ENCODE data around the gene CLPSL1.
A peak's percentile ranks its signal among the peaks of the same experiment; 100 is the strongest.

The CLPSL1 gene

DNA sequence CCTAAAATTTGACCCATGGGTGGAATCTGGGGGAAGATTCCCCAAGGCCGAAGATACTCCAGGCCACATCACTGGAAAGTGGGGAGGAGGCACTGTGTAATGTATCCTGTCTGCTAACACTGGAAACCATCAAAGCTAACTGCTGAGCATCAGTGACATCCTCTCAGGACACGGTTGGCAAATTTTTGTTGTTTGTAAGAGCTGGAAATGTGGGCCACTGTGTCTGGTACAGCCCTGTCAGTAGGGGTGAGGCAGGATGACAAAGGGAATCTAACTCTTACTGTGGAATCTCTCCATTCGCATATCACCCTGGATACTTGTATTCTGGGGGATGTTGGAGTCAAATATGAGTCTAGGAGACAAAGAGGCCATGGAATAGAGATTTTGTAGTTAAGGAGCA lies 21.4 kb upstream of the CLPSL1 start:
- DNase-seq (ENCODE audit: low spot score) = no peak

DNA sequence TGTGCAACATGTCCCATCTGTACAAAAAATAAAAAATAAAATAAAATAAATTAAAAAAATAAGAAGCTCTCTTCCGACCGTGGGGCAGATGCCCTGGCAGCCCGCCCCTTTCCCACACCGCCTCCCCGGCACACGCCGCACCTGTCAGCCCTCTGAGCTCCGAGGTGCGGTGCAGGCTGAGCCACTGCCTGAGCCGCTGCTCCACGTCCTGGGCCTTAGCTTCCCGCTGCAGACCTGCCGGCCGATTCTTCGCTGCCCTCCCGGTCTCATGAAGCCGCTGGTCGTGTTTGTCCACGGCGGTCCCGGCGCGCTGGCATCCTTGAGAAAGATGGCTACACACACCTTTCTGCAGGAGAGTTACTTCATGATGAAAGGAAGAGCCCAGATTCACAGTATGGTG lies 15.1 kb upstream of the CLPSL1 start:
- DNase-seq (ENCODE audit: low spot score) = no peak

DNA sequence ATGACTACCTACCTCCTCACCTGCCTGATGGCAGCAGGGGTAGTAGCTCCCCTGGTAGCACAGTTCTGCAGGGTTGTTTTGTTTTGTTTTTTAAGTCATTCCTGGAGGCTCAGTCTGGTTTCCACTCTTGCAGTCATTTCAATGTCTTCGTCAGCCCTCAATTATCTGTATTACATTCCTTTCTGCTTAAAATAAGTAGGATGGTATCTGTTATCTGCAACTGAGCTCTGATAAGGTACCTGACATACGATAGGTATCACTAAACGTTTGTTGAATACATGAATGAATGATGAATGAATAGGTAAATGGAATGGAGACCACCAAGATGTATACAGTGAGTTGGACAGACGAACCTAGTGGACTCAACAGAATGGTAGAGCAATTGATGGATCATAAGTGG lies 11.6 kb upstream of the CLPSL1 start:
- DNase-seq (ENCODE audit: low spot score) = no peak

DNA sequence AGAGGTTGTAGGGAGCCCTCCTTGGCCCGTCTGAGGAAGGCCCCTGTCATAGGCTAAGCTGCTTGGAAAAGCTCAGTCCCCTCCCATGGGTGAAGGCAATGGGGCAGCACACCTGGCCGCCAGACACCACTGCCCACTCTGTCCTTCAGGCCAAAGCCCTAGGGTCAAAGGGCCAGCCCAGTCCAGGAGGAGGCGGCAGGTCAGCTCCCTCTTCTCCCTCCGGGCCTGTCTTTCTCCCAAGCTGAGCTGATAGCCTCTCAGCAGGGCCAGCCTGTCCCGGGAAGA lies 9.5 kb upstream of the CLPSL1 start:
- DNase-seq (ENCODE audit: low spot score) = no peak

DNA sequence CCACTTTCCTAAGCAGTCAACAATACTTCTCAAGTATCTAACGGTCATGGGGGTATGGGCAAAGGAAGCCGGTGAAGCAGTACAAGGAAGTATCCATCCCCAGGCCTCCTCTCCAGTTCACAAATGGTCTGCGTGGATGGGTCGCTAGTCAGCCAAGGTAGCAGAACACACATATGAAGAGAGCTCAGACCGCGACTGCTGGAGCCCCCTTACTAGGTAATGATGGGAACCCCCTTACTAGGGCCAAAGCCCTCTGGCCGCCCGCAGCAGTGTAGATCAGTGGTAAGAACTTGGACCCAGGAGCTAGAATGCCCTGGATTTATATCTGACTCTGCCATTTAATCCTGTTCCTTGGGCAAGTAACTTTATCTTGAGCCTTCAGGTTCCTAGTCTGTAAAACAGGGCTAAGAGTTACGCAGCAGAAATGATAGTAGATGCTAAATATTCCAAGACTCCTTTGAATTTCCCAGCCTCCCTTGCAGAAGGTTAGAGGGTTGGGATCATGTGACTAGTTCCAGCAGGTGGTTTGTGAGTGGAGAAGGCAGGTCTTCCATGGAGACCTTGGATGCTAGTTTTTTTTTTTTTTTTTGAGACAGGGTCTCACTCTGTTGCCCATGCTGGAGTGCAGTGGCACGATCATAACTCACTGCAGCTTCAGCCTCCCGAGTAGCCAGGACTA lies 6.6 kb upstream of the CLPSL1 start:
- DNase-seq (ENCODE audit: low spot score) = no peak

DNA sequence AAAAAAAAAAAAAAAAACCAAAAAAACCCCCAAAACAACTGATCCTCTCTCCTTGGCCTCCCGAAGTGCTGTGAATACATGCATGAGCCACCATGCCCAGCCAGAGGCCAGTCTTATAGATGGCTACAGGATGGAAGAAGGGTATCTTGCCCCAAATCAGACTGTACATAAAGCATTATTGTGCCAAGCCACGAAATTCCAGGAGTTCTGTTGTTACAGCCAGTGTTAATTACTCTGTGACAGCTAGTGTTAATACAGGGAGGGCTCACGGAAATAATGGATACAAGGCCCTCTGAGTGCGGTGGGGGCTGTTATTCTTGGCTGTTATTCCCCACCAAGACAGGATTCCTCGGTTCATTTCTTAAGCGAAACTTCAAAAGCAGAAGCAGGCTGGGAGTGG lies 5.8 kb upstream of the CLPSL1 start:
- DNase-seq (ENCODE audit: low spot score) = no peak

DNA sequence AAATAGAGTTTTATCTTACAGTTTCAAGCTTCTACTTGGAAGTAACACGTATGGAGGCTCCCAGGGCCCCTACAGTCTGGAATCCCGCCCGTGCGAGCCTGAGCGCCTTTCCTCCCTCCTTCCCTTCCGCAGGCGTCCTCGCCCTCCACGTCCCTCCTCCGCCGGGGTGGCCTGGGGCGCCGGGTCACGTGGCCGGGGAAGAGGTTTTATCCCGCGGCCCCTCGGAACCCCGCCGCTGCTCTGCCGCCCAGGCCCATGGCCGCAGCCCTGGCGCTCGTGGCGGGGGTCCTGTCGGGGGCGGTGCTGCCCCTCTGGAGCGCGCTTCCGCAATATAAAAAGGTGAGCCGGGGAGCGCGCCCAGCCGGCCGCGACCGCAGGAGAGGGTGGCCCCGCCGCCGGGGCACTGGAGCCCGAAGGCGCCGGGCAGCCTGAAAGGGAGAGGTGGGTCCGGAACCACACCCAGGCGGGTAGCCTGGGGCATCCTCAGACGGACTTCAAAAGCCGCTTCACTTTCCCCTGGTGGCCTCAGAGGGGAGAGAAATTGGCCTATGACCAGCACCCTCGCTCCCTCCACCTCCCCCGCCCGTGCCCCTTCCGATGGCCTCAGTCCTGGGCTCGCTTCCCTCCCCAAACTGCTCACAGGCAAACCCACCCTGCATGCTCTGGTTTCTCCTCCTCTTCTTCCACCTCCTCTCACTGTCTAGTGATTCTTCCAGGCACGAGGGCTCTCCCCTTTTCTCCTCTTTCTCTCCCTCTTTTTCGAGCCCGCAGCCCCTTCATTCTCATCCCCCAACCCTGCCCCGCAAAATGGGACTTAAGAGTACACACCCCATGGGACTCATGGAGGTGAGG lies 4.2 kb upstream of the CLPSL1 start, which contains the start of gene CLPSL2:
Gene CLPSL2, plus strand, starts transcription at position 235 of the 852 bp plus-strand sequence. Its CDS starts 21 bp downstream, at position 256.
- DNase-seq (ENCODE audit: low spot score) = peak; percentile 71

DNA sequence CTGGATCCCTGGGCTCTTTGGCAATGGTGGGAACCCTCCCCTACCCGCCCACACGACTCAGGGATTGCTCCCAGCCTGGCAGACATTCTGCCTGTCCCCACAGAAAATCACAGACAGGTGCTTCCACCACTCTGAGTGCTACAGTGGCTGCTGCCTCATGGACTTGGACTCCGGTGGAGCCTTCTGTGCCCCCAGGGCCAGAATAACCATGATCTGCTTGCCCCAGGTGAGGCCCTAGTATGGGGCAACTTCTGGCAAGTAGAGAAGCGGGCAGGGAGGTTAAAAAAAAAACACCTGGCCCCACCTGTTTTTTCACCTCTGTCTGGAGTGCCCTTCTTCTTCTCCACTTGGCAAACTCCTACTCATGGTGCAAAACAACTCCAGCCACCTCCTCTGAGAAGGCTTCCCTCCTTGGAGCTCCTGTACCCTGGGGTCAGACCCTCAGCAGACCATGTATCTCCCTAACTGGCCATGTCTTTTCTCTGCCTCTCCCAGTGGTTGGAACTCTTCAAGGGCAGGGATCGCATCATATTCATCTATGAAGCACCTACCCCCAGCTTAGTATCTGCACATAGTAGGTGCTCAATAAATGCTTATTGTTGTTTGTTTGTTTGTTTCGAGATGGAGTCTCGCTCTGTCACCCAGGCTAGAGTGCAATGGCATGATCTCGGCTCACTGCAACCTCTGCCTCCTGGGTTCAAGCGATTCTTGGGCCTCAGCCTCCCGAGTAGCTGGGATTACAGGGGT lies 3.3 kb upstream of the CLPSL1 start:
- DNase-seq (ENCODE audit: low spot score) = no peak

DNA sequence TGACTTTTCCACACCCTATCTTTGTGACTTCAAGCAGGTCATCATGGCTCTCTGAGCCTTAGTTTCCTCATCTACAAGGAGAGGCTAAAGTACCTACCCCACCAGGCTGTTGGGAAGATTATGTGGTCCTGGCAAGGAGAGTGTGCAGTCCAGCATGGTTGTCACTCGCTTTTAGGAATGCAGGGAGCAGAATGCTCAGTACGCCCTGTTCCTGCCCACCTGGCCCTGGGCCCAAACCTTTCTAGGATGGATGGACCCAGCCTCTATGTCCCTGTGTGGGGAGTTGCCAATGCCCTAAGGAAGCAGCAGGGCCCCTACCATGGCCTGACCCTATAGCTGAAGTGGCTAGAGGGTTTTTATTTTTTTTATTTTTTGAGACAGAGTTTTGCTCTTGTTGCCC lies 2.4 kb upstream of the CLPSL1 start:
- no peak for DNase-seq (ENCODE audit: low spot score)

DNA sequence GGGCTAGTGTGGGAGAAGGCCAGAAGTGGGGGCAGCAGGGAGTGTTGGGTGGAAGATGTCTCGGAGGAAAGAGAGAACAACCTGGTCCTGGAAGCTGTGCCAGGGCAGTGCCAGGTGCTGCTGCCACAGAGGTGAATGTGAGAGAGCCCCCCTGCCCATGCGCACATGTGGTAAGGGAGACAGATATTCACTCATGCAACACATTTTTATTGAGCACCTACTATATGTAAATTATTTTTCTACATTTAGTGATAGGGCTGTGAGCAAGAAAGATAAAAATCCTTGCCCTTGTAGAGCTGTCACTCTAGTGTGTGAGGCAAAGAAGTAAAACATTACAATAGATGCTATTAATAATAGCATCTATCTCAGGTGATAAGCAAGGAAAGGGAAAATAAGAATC lies 471 bp downstream of the CLPSL1 start:
- no peak for DNase-seq (ENCODE audit: low spot score)

DNA sequence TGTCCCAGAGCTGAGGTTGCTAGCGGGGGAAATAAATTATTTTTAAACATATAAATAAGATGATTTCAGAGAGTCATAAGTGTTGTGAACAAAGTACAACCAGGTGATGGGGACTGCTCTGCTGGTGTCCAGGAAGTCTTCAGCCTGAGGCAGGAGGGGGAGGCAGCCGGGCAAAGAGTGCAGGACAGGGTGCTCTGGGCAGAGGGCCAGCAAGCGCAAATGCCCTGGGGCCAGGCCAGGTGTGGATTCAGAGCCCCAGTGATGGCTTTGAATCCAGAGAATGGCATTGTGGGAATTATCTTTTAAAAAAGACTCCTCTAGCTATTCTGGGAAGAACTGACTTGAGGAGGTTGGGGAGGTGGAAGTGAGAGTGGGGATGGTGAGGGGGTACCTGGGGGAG lies 1.6 kb downstream of the CLPSL1 start:
- DNase-seq (ENCODE audit: low spot score) = no peak

DNA sequence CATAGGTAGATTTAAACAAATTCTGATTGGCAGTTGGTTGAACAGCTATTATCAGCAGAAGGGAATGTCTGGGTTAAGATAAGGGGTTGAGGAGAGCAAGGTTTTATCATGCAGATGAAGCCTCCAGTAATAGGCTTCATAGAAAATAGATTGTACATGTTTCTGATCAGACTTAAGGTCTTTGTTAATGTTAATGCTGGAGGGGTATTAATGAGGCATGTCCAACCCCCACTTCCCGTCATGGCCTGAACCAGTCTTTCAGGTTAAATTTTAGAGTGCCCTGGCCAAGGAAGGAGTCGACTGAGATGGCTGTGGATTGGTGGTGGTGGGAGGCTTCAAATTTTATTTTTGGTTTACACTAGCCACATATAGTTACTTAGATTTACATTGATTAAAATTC lies 3.4 kb downstream of the CLPSL1 start:
- DNase-seq (ENCODE audit: low spot score) = no peak

DNA sequence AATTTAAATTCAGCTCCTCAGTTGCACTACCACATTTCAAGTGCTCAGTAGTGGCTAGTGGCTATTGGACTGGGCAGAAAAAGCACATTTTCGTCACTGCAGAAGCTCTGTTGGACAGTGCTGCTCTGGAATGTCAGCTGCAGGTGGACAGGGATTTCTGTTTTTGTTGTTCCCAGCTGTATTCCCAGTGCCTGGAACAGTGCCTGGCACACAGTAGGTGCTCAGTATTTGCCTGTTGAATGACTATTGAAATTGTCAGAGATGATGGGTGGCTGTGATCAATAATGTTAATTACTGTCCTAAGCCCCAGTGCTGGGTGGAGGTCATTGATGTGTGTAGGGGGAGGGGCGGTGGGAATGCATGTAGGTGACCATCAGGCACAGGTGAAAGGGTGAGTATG lies 5.5 kb downstream of the CLPSL1 start:
- DNase-seq (ENCODE audit: low spot score) = no peak

DNA sequence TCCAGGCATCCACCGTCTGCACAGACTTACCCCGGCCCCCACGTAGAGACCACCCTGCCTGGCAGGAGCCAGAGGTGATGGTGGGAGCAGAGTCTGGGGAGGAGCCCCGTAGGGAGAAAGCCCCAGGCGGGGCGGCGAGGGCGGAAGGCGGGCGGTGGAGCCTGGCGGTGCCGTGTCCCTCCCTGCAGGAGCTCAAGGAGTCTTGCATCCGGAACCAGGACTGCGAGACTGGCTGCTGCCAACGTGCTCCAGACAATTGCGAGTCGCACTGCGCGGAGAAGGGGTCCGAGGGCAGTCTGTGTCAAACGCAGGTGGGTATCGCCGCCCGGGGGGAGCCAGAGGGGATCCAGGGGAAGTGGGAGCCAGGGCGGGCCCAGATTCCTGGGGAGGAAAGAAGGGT lies 6.0 kb downstream of the CLPSL1 start:
- no peak for DNase-seq (ENCODE audit: low spot score)

DNA sequence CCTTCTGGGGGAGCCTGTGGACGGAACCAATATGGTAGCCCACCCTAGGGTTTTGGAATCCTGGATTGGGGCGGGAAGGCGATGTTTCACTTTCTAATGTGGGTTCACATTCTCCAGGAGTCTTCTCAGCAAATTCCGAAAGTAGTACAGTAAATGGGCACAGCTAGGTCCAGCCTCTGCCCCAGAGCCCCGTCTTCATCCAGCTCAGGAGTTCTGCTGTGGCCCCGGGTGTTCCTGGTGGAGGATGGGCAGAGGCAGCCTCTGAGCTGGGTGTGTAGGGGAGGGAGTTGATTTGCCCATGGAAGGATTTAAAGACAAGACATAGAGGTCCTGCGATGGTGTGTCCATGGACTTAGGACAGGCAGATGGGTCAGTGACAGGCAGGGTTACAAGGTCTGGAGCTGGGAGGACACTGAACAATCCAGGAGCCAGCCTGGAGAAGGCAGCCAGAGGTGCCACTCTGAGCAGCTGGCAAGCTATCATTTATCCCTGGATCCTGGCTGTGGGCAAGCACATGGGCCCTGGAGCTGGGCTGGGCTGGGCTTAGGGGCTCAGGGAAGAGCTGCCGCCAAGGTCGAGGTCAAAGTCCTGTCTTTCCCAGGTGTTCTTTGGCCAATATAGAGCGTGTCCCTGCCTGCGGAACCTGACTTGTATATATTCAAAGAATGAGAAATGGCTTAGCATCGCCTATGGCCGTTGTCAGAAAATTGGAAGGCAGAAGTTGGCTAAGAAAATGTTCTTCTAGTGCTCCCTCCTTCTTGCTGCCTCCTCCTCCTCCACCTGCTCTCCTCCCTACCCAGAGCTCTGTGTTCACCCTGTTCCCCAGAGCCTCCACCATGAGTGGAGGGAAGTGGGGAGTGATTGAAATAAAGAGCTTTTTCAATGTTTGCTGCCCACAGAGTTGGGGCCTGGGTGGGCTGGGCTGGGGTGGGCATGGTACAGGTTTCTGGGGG lies 6.7 kb downstream of the CLPSL1 start:
- no peak for DNase-seq (ENCODE audit: low spot score)

DNA sequence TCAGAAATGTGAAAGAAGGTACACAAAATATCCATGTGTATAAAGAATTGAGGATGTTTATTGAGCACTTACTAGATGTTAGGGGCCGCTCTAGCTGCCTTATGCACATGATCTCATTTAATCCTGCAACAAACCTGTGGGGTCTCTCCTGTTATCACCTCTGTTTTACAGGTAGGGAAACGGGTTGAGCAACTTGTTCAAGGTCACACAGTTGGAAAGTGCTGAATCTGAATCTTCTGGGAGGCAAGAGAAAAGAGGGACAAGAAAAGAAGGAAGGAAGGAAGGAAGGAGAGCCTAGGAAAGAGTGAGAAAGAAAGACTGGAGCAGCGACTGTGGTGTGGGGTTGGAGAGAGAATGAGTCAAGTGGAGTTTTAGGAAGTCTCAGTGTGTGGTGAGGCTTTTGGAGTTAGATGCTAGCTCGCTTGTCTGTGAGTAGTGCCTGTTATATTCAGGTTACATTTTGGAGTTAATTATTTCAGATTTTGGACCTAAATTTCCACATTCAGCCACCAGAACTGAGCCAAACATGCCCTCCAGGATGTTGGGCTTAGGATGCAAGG lies 7.7 kb downstream of the CLPSL1 start:
- no peak for DNase-seq (ENCODE audit: low spot score)

DNA sequence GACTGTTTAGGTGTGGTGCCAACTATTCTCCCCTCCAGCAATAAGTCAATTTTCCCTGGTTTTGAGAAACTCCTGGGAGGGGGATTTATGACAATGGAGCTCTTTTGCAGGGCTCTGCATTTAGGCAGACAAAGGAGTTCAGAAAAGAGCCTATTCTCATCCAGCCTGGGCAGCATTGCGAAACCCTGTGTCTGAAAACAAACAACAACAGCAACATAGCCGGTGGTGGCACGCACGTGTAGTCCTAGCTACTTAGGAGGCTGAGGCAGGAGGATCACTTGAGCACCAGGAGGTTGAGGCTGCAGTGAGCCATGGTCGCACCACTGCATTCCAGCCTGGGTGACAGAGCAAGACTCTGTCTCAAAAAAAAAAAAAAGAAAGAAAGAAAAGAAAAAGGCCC lies 9.9 kb downstream of the CLPSL1 start:
- no peak for DNase-seq (ENCODE audit: low spot score)

DNA sequence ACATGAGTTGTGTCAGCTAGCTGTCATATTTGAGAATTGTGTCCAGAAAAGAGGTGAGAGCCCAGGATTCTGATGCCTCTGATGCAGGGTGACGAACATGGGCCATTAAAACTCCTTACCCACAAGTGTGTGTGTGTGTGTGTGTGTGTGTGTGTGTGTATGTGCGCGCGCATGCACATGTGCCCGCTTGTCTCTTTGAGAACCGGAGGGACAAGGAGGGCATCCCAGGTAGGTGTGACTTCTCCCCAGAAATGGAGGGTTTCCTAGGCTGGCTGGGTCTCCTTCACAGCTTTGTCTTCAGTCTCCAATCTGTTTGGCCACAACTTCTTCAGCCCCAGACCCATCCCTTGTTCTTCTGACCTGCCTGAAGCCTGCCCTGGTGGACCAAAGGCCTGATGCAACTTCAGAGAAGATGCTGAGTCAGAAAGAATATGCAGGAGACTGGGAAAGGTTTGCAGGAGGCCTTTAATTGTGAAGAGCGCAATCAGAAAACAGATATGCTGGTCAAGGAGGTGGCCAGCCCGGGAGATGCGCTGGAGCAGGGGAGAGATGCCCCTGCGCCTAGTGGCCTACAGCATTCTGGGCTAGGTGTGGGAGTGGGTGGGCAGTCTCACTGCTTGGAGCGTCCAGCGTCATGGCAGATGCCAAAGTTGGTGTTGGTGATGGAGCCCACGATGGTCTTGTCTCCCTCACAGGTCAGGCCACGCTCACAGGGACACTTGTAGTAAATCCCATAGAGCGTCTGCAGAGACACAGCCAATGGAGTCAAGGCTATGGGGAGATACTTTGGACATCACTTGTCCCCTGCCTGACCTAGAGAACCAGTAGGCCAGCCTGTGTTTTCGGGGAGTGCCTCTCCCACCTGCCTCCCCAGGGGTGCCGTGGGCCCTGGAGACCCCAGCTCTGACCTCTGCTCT lies 14.0 kb downstream of the CLPSL1 start:
- DNase-seq (ENCODE audit: low spot score) = no peak

DNA sequence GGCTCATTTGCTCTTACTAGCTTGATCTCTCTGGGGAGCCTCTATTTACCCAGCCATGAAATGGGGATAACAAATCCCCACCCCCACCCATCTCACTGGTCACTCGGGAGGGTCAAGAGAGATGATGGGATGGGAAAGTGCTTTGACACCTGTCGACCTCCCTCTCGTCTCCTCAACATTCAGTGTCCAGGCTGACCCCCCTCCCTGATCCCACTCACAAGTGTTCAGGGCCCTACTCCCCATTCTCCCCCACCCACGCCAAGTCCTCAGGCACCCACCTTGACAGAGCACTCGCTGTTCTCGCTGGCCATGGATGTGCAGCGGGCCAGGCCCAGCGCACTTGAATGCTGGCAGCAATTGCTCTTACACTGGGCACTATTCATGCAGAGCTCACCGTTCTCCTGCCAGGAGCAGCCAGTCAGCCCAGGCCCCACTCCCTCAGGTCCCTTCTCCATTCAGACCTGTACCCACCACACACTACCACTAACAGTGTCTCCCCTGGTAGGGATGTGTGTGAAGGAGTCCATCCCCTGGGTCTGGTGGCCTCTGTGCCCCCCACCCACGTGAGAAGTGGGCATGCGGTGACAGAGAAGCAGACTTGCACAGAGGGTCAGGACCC lies 14.7 kb downstream of the CLPSL1 start:
- no peak for DNase-seq (ENCODE audit: low spot score)

DNA sequence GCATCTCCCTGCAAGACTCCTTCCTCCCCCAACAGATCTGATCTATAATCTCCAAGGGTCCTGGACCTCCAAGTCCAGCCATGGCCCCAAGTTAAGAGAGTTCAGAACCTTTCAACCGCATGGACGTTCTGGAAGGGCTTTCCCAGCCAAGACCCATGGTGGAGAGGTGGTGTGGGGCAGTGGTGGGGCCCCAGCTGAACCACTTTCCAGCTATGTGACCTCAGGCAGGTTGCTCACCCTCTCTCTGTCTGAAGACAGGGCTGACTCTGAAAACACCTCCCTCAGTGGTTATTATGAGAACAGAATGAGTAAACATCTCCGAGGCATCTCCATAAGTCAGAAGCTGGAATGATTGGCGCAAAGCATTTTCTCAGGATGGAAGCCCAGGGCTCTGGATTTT lies 15.4 kb downstream of the CLPSL1 start:
- DNase-seq (ENCODE audit: low spot score) = no peak
